Measurements from ENCODE around the gene PITX1.

PITX1 gene

DNA sequence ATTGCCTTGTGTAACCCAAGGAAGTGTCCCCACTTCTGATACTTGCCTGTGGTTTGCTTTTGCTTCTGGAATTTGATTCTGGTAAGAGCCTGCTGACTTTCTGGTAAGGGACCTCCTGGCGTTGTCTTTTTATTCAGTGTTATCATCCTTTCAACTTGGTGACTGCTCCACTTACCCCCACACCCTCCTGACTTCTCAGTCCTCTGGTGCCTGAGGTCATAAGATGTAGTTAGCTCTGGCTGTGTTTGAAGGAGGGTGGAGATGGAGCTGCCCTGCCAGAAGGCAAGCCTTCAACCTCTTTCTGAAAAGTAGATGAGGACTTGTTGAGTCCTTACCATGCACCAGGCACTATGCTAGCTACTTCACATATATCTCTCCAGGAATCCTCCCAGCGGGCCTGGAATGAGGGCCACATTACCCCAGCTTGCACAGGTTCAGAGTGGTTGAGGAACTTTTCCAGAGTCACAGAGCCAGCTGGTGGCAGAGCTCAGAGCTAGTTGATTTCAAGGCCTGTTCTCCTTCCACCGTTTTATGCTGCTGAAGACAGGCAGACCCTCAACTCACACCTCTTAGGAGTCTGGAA lies 45.2 kb upstream of the PITX1 start:
- no peak for TF ChIP-seq EZH2phosphoT487 (conservative IDR thresholded peaks at IDR 0.05; ENCODE audit: low read length)
- no peak for TF ChIP-seq CTCF (IDR thresholded peaks at IDR 0.05; ENCODE audit: insufficient read depth, low read length, poor library complexity, severe bottlenecking)

GRCh38 chr5:135076801-135077200 lies 42.8 kb upstream of the PITX1 start:
- Histone ChIP-seq H3K27me3 (ENCODE audit: low read length) (no peaks in the 10 kb centered on the region), H4K20me1 (ENCODE audit: low read depth, low read length) (no peaks in the 10 kb centered on the region), H3K4me3 (ENCODE audit: insufficient read depth, low read length, poor library complexity, severe bottlenecking) (no peak overlapping the region), H3K4me2 (ENCODE audit: low read depth, low read length, poor library complexity, severe bottlenecking) (no peak overlapping the region), H3F3A (ENCODE audit: insufficient read depth) (no peaks in the 10 kb centered on the region), H3K9ac (ENCODE audit: low read length) (no peak overlapping the region), H3K36me3 (ENCODE audit: low read length) (peaks cover 3% of the 10 kb centered on the region; the same call in 1 of the 2 replicates), H3K9me2 (replicated peaks; ENCODE audit: insufficient read depth, low read length) (no peaks in the 10 kb centered on the region), H3K79me2 (ENCODE audit: insufficient read depth, low read length) (no peaks in the 10 kb centered on the region), H3K27ac (ENCODE audit: low read depth, low read length) (no peak overlapping the region), H3K9me3 (ENCODE audit: insufficient read depth, low read length) (peaks cover 9% of the 10 kb centered on the region; the same call in 1 of the 2 replicates), H2AFZ (ENCODE audit: low read depth, low read length, severe bottlenecking) (no peak overlapping the region)
- TF ChIP-seq EZH2phosphoT487 (conservative IDR thresholded peaks at IDR 0.05; ENCODE audit: low read length) = no peak
- no peak for TF ChIP-seq CTCF (IDR thresholded peaks at IDR 0.05; ENCODE audit: insufficient read depth, low read length, poor library complexity, severe bottlenecking)

More for the DNA sequence above, 45.2 kb upstream of the PITX1 start:
- H3K79me2 ChIP-seq (ENCODE audit: insufficient read depth, low read length) = no peaks in the 10 kb centered on the region
- H3K27ac ChIP-seq (ENCODE audit: low read depth, low read length) = no peak overlapping the region
- H3K36me3 ChIP-seq (ENCODE audit: low read length) = peaks cover 5% of the 10 kb centered on the region; the same call in 1 of the 2 replicates
- H4K20me1 ChIP-seq (ENCODE audit: low read depth, low read length) = no peaks in the 10 kb centered on the region
- H3F3A ChIP-seq (ENCODE audit: insufficient read depth) = no peaks in the 10 kb centered on the region
- H3K4me2 ChIP-seq (ENCODE audit: low read depth, low read length, poor library complexity, severe bottlenecking) = no peak overlapping the region
- no peaks in the 10 kb centered on the region for H3K27me3 ChIP-seq (ENCODE audit: low read length)
- H3K9me3 ChIP-seq (ENCODE audit: insufficient read depth, low read length) = peaks cover 15% of the 10 kb centered on the region; the same call in 1 of the 2 replicates
- no peak overlapping the region for H2AFZ ChIP-seq (ENCODE audit: low read depth, low read length, severe bottlenecking)
- H3K9ac ChIP-seq (ENCODE audit: low read length) = no peak overlapping the region
- no peaks in the 10 kb centered on the region for H3K9me2 ChIP-seq (replicated peaks; ENCODE audit: insufficient read depth, low read length)
- H3K4me3 ChIP-seq (ENCODE audit: insufficient read depth, low read length, poor library complexity, severe bottlenecking) = no peak overlapping the region

DNA sequence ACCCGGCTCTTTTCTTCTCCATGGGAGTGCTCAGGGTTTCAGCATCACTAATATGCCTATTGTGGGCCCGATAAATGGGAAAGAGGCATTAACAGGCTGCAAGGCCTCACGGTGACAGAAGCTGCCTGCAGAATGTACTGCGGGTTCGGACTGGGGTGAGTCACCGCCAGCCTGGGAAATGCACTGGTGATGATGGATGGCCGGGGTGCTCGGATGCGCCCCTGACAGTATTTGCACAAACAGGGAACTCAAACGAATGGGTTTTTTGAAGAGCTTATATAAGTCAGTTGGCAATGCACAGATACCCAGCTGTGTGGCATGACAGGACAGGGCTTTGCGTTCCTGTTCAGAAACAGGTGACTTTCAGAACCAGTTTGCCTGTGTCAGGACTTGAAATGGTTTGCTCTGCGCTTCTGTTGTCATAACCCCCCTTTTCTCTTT lies 42.0 kb upstream of the PITX1 start:
- Histone ChIP-seq H3K4me2 (ENCODE audit: low read depth, low read length, poor library complexity, severe bottlenecking) (no peak overlapping the region), H3K79me2 (ENCODE audit: insufficient read depth, low read length) (no peaks in the 10 kb centered on the region), H3K27ac (ENCODE audit: low read depth, low read length) (no peak overlapping the region), H3K4me3 (ENCODE audit: insufficient read depth, low read length, poor library complexity, severe bottlenecking) (no peak overlapping the region), H3K9me3 (ENCODE audit: insufficient read depth, low read length) (peaks cover 5% of the 10 kb centered on the region; the same call in 1 of the 2 replicates), H3K9ac (ENCODE audit: low read length) (no peak overlapping the region), H3K9me2 (replicated peaks; ENCODE audit: insufficient read depth, low read length) (no peaks in the 10 kb centered on the region), H3K36me3 (ENCODE audit: low read length) (peaks cover 2% of the 10 kb centered on the region; the same call in 1 of the 2 replicates), H3K27me3 (ENCODE audit: low read length) (no peaks in the 10 kb centered on the region), H3F3A (ENCODE audit: insufficient read depth) (no peaks in the 10 kb centered on the region), H2AFZ (ENCODE audit: low read depth, low read length, severe bottlenecking) (no peak overlapping the region), H4K20me1 (ENCODE audit: low read depth, low read length) (no peaks in the 10 kb centered on the region)
- no peak for TF ChIP-seq CTCF (IDR thresholded peaks at IDR 0.05; ENCODE audit: insufficient read depth, low read length, poor library complexity, severe bottlenecking)
